Right atrium auricular region (tissue), 2 donors: ENCODE data around the gene CIC. TPM values are rescaled to one million over a fixed set of nuclear protein-coding genes. Genes with fewer than 3 reads are reported as not detected.

ENCODE experiments used
- DNase-seq: peaks from one replicate; pipeline ENCODE4 v3.0.0-alpha.2; 2019; ENCODE audit warnings: low spot score
- H3K27ac ChIP-seq, 2 donors: fragments of 200-600 bp; sonication (generic); 1 replicate in 1 of 2; 2 replicates in 1 of 2; pipeline ENCODE4 v1.5.1; 2016 to 2019
- H3K27me3 ChIP-seq, 2 donors: fragments of 200-600 bp; sonication (generic); one replicate each; pipeline versions ENCODE4 v1.5.1 to v1.6.0; 2017 to 2019
- H3K36me3 ChIP-seq: fragments of 200-600 bp; sonication (generic); one replicate; pipeline ENCODE4 v1.5.1; 2016
- H3K4me1 ChIP-seq, 2 donors: fragments of 200-600 bp; sonication (generic); one replicate each; pipeline versions ENCODE4 v1.5.1 to v1.6.0; 2017 to 2019
- H3K4me3 ChIP-seq, 2 donors: fragments of 200-600 bp; sonication (generic); 1 replicate in 1 of 2; 2 replicates in 1 of 2; pipeline ENCODE4 v1.5.1; 2017 to 2019; ENCODE audit warnings: mild to moderate bottlenecking in 1 of 2, moderate library complexity in 1 of 2
- H3K9me3 ChIP-seq, 2 donors: fragments of 200-600 bp; sonication (generic); one replicate each; pipeline ENCODE4 v1.5.1; 2019
- CTCF ChIP-seq, 2 donors: fragments of 200-600 bp; sonication (generic); IDR thresholded peaks; one replicate each; pipeline ENCODE4 v1.5.1; 2019; ENCODE audit warnings: antibody characterized with exemption in 2 of 2
- total RNA-seq, 2 donors: library from RNA; depleted of rRNA; stranded (reverse); fragments of >200 nt; gene quantifications; one replicate each; pipeline ENCODE4 v1.1.0, GENCODE V29; 2016

Gene CIC
- total RNA-seq, 2 donors from 2014 or later: 27.4 to 53.5 TPM

GRCh38 chr19:42343344-42344110, 74.5 kb downstream of the CIC start:
- Histone ChIP-seq H3K27me3 (no peaks in the 10 kb centered on the region), H3K9me3 (no peaks in the 10 kb centered on the region), H3K36me3 (peaks cover 19% of the 10 kb centered on the region), H3K4me3 (no peak overlapping the region), H3K4me1 (no peaks in the 10 kb centered on the region), H3K27ac (no peak overlapping the region)
- no peak for TF ChIP-seq CTCF (IDR thresholded peaks at IDR 0.05)
- DNase-seq: no peak

- H3K27me3 ChIP-seq: no peaks in the 10 kb centered on the region
- H3K27ac ChIP-seq: no peak overlapping the region
- H3K4me1 ChIP-seq: no peaks in the 10 kb centered on the region
- H3K9me3 ChIP-seq: no peaks in the 10 kb centered on the region
- H3K36me3 ChIP-seq: peaks cover 19% of the 10 kb centered on the region
- DNase-seq: no peak
- H3K4me3 ChIP-seq: no peak overlapping the region
- no peak for TF ChIP-seq CTCF (IDR thresholded peaks at IDR 0.05)
These were observed 75.4 kb downstream of the CIC start for GRCh38 chr19:42344336-42344893.

Other genes starting within 250 kb of the CIC start
- gene GRIK5, start 199.0 kb upstream of the CIC start, total RNA-seq: 10 to 100 TPM in 1 of 2 donors, 1 to 10 TPM in 1; 8.1 to 17.1 TPM
- gene ZNF574, start 193.1 kb upstream of the CIC start, total RNA-seq: 10 to 100 TPM in 1 of 2 donors, 1 to 10 TPM in 1; 8.1 to 13.6 TPM
- under 1 TPM; 0.11 to 0.83 TPM for gene POU2F2, start 136.8 kb upstream of the CIC start, total RNA-seq
- gene DEDD2, start 51.6 kb upstream of the CIC start, total RNA-seq: 10 to 100 TPM; 19.2 to 24.8 TPM
- 1 to 10 TPM; 2.6 to 5.4 TPM for gene ZNF526, start 48.9 kb upstream of the CIC start, total RNA-seq
- 10 to 100 TPM; 18.1 to 27.9 TPM for gene GSK3A, start 26.6 kb upstream of the CIC start, total RNA-seq
- gene ERF, start 14.1 kb upstream of the CIC start, total RNA-seq: 10 to 100 TPM; 26.8 to 34.9 TPM
- gene PRR19, start 32.9 kb downstream of the CIC start, total RNA-seq: under 1 TPM in 1 of 2 donors, not detected in 1; 0.59 TPM
- 1 to 10 TPM; 2.2 to 8.2 TPM for gene PAFAH1B3, start 33.4 kb downstream of the CIC start, total RNA-seq
- gene TMEM145, start 44.1 kb downstream of the CIC start, total RNA-seq: under 1 TPM in 1 of 2 donors, not detected in 1; 0.94 TPM
- 10 to 100 TPM; 24.3 to 31.2 TPM for gene MEGF8, start 56.4 kb downstream of the CIC start, total RNA-seq
- gene CNFN, start 121.0 kb downstream of the CIC start, total RNA-seq: 1 to 10 TPM in 1 of 2 donors, not detected in 1; 1.1 TPM
- gene LIPE, start 158.1 kb downstream of the CIC start, total RNA-seq: 10 to 100 TPM; 11.6 to 36.5 TPM
- gene CXCL17, start 173.7 kb downstream of the CIC start, total RNA-seq: not detected